Duodenal mucosa (tissue), 2 donors: Measurements from ENCODE around the gene KCNK1.

ENCODE experiments used
- H3K27ac ChIP-seq: one replicate; pipeline ENCODE4 v1.7.0; 2013; ENCODE audit warnings: low read depth, low read length
- H3K27me3 ChIP-seq, 2 donors: one replicate each; pipeline ENCODE4 v1.7.0; 2013; ENCODE audit warnings: low read length in 2 of 2, control low read depth in 1 of 2; ENCODE audit not compliant: insufficient read depth in 2 of 2, control insufficient read depth in 1 of 2
- H3K36me3 ChIP-seq, 2 donors: one replicate each; pipeline ENCODE4 v1.7.0; 2013; ENCODE audit warnings: low read length in 2 of 2, control low read depth in 1 of 2; ENCODE audit not compliant: insufficient read depth in 2 of 2, control insufficient read depth in 1 of 2
- H3K4me1 ChIP-seq, 2 donors: one replicate each; pipeline ENCODE4 v1.7.0; 2013; ENCODE audit warnings: low read length in 2 of 2, control low read depth in 1 of 2; ENCODE audit not compliant: insufficient read depth in 2 of 2, control insufficient read depth in 1 of 2
- H3K4me3 ChIP-seq, 2 donors: one replicate each; pipeline ENCODE4 v1.7.0; 2013; ENCODE audit warnings: low read length in 2 of 2, low read depth in 1 of 2
- H3K9ac ChIP-seq, 2 donors: one replicate each; pipeline ENCODE4 v1.7.0; 2013; ENCODE audit warnings: low read length in 2 of 2, low read depth in 1 of 2
- H3K9me3 ChIP-seq, 2 donors: one replicate each; pipeline ENCODE4 v1.7.0; 2013; ENCODE audit warnings: low read length in 2 of 2, control low read depth in 1 of 2; ENCODE audit not compliant: control insufficient read depth in 1 of 2

Gene KCNK1

GRCh38 chr1:233689017-233689747, 75.3 kb downstream of the KCNK1 start:
- H3K4me3 ChIP-seq = no peak overlapping the region
- no peaks in the 10 kb centered on the region for H3K27me3 ChIP-seq
- H3K9me3 ChIP-seq = no peaks in the 10 kb centered on the region
- no peaks in the 10 kb centered on the region for H3K36me3 ChIP-seq
- peaks cover 0 to 4% of the 10 kb centered on the region in 2 donors for H3K4me1 ChIP-seq
- H3K27ac ChIP-seq = no peak overlapping the region
- H3K9ac ChIP-seq = no peak overlapping the region

- Histone ChIP-seq H3K27ac (no peak overlapping the region), H3K9me3 (no peaks in the 10 kb centered on the region), H3K27me3 (no peaks in the 10 kb centered on the region), H3K4me3 (no peak overlapping the region), H3K4me1 (peaks cover 0 to 7% of the 10 kb centered on the region in 2 donors), H3K36me3 (no peaks in the 10 kb centered on the region), H3K9ac (no peak overlapping the region)
These were observed 75.9 kb downstream of the KCNK1 start for GRCh38 chr1:233689748-233690254.

- peaks cover 0 to 7% of the 10 kb centered on the region in 2 donors for H3K4me1 ChIP-seq
- H3K4me3 ChIP-seq = no peak overlapping the region
- no peaks in the 10 kb centered on the region for H3K27me3 ChIP-seq
- no peak overlapping the region for H3K27ac ChIP-seq
- no peaks in the 10 kb centered on the region for H3K36me3 ChIP-seq
- H3K9me3 ChIP-seq = peaks cover 0 to 7% of the 10 kb centered on the region in 2 donors
- no peak overlapping the region for H3K9ac ChIP-seq
These were observed 82.0 kb downstream of the KCNK1 start for GRCh38 chr1:233695901-233696300.

GRCh38 chr1:233700338-233700737, 86.4 kb downstream of the KCNK1 start:
- H3K36me3 ChIP-seq = no peaks in the 10 kb centered on the region
- H3K27ac ChIP-seq = no peak overlapping the region
- no peak overlapping the region for H3K4me3 ChIP-seq
- no peak overlapping the region for H3K9ac ChIP-seq
- no peaks in the 10 kb centered on the region for H3K27me3 ChIP-seq
- peaks cover 0 to 13% of the 10 kb centered on the region in 2 donors for H3K4me1 ChIP-seq
- peaks cover 0 to 7% of the 10 kb centered on the region in 2 donors for H3K9me3 ChIP-seq

GRCh38 chr1:233704170-233704897, 90.4 kb downstream of the KCNK1 start:
- no peaks in the 10 kb centered on the region for H3K36me3 ChIP-seq
- peaks cover 6 to 35% of the 10 kb centered on the region in 2 donors for H3K4me1 ChIP-seq
- no peaks in the 10 kb centered on the region for H3K9me3 ChIP-seq
- peak overlapping the region in 1 of 2 donors; percentile 14 for H3K4me3 ChIP-seq
- no peak overlapping the region for H3K27ac ChIP-seq
- no peaks in the 10 kb centered on the region for H3K27me3 ChIP-seq
- H3K9ac ChIP-seq = no peak overlapping the region

GRCh38 chr1:233704898-233705723, 91.2 kb downstream of the KCNK1 start:
- H3K4me3 ChIP-seq = peak overlapping the region in 1 of 2 donors; percentile 26
- H3K27ac ChIP-seq = no peak overlapping the region
- H3K9me3 ChIP-seq = peaks cover 0 to under 1% of the 10 kb centered on the region in 2 donors
- H3K4me1 ChIP-seq = peaks cover 6 to 35% of the 10 kb centered on the region in 2 donors
- H3K9ac ChIP-seq = peak overlapping the region in 1 of 2 donors; percentile 0
- no peaks in the 10 kb centered on the region for H3K27me3 ChIP-seq
- H3K36me3 ChIP-seq = no peaks in the 10 kb centered on the region

- no peaks in the 10 kb centered on the region for H3K36me3 ChIP-seq
- H3K4me1 ChIP-seq = peaks cover 6 to 35% of the 10 kb centered on the region in 2 donors
- H3K9ac ChIP-seq = peak overlapping the region in 1 of 2 donors; percentile 22
- H3K9me3 ChIP-seq = peaks cover 0 to 6% of the 10 kb centered on the region in 2 donors
- peak overlapping the region; percentile 59 for H3K27ac ChIP-seq
- peak overlapping the region; percentile 21 to 60 for H3K4me3 ChIP-seq
- H3K27me3 ChIP-seq = no peaks in the 10 kb centered on the region
These were observed 93.4 kb downstream of the KCNK1 start for GRCh38 chr1:233707153-233707879.

- Histone ChIP-seq H3K4me1 (peaks cover 6 to 35% of the 10 kb centered on the region in 2 donors), H3K27ac (no peak overlapping the region), H3K4me3 (no peak overlapping the region), H3K9me3 (peaks cover 0 to 6% of the 10 kb centered on the region in 2 donors), H3K36me3 (no peaks in the 10 kb centered on the region), H3K9ac (peak overlapping the region in 1 of 2 donors; percentile 22), H3K27me3 (no peaks in the 10 kb centered on the region)
These were observed 94.2 kb downstream of the KCNK1 start for GRCh38 chr1:233707880-233708815.
